ENCODE results near the gene RALGDS. TPM values are rescaled to one million over a fixed set of nuclear protein-coding genes. Genes with fewer than 3 reads are reported as not detected.

RALGDS gene
- total RNA-seq, 1 donor from 2014 or later: 80.6 TPM

GRCh38 chr9:133056533-133056932 is 64.5 kb downstream of the RALGDS start:
- H3K27ac Mint-ChIP-seq (ENCODE audit: unreplicated experiment): no peak overlapping the region
- peaks cover 16% of the 10 kb centered on the region for H3K4me1 Mint-ChIP-seq (ENCODE audit: unreplicated experiment)
- H3K9me3 Mint-ChIP-seq (ENCODE audit: unreplicated experiment): no peaks in the 10 kb centered on the region
- H3K4me3 Mint-ChIP-seq (ENCODE audit: unreplicated experiment): no peak overlapping the region
- TF ChIP-seq, protein P1, sequence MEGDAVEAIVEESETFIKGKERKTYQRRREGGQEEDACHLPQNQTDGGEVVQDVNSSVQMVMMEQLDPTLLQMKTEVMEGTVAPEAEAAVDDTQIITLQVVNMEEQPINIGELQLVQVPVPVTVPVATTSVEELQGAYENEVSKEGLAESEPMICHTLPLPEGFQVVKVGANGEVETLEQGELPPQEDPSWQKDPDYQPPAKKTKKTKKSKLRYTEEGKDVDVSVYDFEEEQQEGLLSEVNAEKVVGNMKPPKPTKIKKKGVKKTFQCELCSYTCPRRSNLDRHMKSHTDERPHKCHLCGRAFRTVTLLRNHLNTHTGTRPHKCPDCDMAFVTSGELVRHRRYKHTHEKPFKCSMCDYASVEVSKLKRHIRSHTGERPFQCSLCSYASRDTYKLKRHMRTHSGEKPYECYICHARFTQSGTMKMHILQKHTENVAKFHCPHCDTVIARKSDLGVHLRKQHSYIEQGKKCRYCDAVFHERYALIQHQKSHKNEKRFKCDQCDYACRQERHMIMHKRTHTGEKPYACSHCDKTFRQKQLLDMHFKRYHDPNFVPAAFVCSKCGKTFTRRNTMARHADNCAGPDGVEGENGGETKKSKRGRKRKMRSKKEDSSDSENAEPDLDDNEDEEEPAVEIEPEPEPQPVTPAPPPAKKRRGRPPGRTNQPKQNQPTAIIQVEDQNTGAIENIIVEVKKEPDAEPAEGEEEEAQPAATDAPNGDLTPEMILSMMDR (IDR thresholded peaks at IDR 0.05; ENCODE audit: unreplicated experiment): no peak
- H3K36me3 Mint-ChIP-seq (ENCODE audit: low read depth, unreplicated experiment): peaks cover 31% of the 10 kb centered on the region
- peaks cover 5% of the 10 kb centered on the region for H3K27me3 Mint-ChIP-seq (ENCODE audit: unreplicated experiment)
- DNase-seq (ENCODE audit: low spot score): no peak

- peaks cover 5% of the 10 kb centered on the region for H3K27me3 Mint-ChIP-seq (ENCODE audit: unreplicated experiment)
- TF ChIP-seq, protein P1 (IDR thresholded peaks at IDR 0.05; ENCODE audit: unreplicated experiment): no peak
- peaks cover 16% of the 10 kb centered on the region for H3K4me1 Mint-ChIP-seq (ENCODE audit: unreplicated experiment)
- H3K27ac Mint-ChIP-seq (ENCODE audit: unreplicated experiment): no peak overlapping the region
- H3K9me3 Mint-ChIP-seq (ENCODE audit: unreplicated experiment): no peaks in the 10 kb centered on the region
- peaks cover 32% of the 10 kb centered on the region for H3K36me3 Mint-ChIP-seq (ENCODE audit: low read depth, unreplicated experiment)
- no peak overlapping the region for H3K4me3 Mint-ChIP-seq (ENCODE audit: unreplicated experiment)
- DNase-seq (ENCODE audit: low spot score): no peak
These were observed 65.1 kb downstream of the RALGDS start for GRCh38 chr9:133055788-133056420.

- H3K4me3 Mint-ChIP-seq (ENCODE audit: unreplicated experiment): no peak overlapping the region
- peaks cover 12% of the 10 kb centered on the region for H3K4me1 Mint-ChIP-seq (ENCODE audit: unreplicated experiment)
- H3K27ac Mint-ChIP-seq (ENCODE audit: unreplicated experiment): no peak overlapping the region
These were observed 66.1 kb downstream of the RALGDS start for GRCh38 chr9:133054966-133055365.

GRCh38 chr9:133054194-133054890 is 66.7 kb downstream of the RALGDS start:
- Mint-ChIP-seq H3K4me3 (ENCODE audit: unreplicated experiment) (peak overlapping the region; percentile 50), H3K27ac (ENCODE audit: unreplicated experiment) (no peak overlapping the region), H3K4me1 (ENCODE audit: unreplicated experiment) (peaks cover 6% of the 10 kb centered on the region), H3K9me3 (ENCODE audit: unreplicated experiment) (no peaks in the 10 kb centered on the region), H3K36me3 (ENCODE audit: low read depth, unreplicated experiment) (peaks cover 41% of the 10 kb centered on the region), H3K27me3 (ENCODE audit: unreplicated experiment) (peaks cover 4% of the 10 kb centered on the region)
- DNase-seq (ENCODE audit: low spot score): no peak
- TF ChIP-seq, protein P1 (IDR thresholded peaks at IDR 0.05; ENCODE audit: unreplicated experiment): no peak

More at GRCh38 chr9:133054966-133055365, 66.1 kb downstream of the RALGDS start:
- Mint-ChIP-seq H3K27me3 (ENCODE audit: unreplicated experiment) (peaks cover 4% of the 10 kb centered on the region), H3K36me3 (ENCODE audit: low read depth, unreplicated experiment) (peaks cover 37% of the 10 kb centered on the region), H3K9me3 (ENCODE audit: unreplicated experiment) (no peaks in the 10 kb centered on the region)
- TF ChIP-seq, protein P1 (IDR thresholded peaks at IDR 0.05; ENCODE audit: unreplicated experiment): no peak
- no peak for DNase-seq (ENCODE audit: low spot score)

- Mint-ChIP-seq H3K36me3 (ENCODE audit: low read depth, unreplicated experiment) (peaks cover 38% of the 10 kb centered on the region), H3K4me3 (ENCODE audit: unreplicated experiment) (no peak overlapping the region)
These were observed 69.0 kb downstream of the RALGDS start for GRCh38 chr9:133051966-133052539.

More at GRCh38 chr9:133051966-133052539, 69.0 kb downstream of the RALGDS start:
- Mint-ChIP-seq H3K27me3 (ENCODE audit: unreplicated experiment) (peaks cover 4% of the 10 kb centered on the region), H3K9me3 (ENCODE audit: unreplicated experiment) (no peaks in the 10 kb centered on the region), H3K27ac (ENCODE audit: unreplicated experiment) (no peak overlapping the region), H3K4me1 (ENCODE audit: unreplicated experiment) (no peaks in the 10 kb centered on the region)
- TF ChIP-seq, protein P1 (IDR thresholded peaks at IDR 0.05; ENCODE audit: unreplicated experiment): no peak
- no peak for DNase-seq (ENCODE audit: low spot score)

Data from endothelial cell (in vitro differentiated cells).